Heart left ventricle (tissue), 16 donors: ENCODE data around the gene MRC1. TPM values are rescaled to one million over a fixed set of nuclear protein-coding genes. Genes with fewer than 3 reads are reported as not detected.

Source experiments
- ATAC-seq, 4 donors: fragments of 200-7000 bp; cut with Tn5 transposase; one replicate each; pipeline ENCODE4 v1.9.1; 2020 to 2022; ENCODE audit warnings: moderate library complexity in 4 of 4, mild to moderate bottlenecking in 3 of 4, moderate number of reproducible peaks in 1 of 4
- DNase-seq, 5 donors: peaks; one replicate each; pipeline ENCODE4 v3.0.0-alpha.2; 2020
- H3K27ac ChIP-seq, 12 donors: fragments of 200-600 bp; sonication (generic) in 4 of 12; one replicate each; pipeline versions ENCODE4 v1.5.0 to v1.8.0; 2016 to 2022; ENCODE audit warnings: mild to moderate bottlenecking in 2 of 12
- H3K27me3 ChIP-seq, 9 donors: fragments of 200-600 bp; sonication (generic) in 2 of 9; one replicate each; pipeline versions ENCODE4 v1.5.1 to v1.8.0; 2016 to 2022; ENCODE audit warnings: mild to moderate bottlenecking in 3 of 9
- H3K36me3 ChIP-seq, 9 donors: fragments of 200-600 bp; sonication (generic) in 2 of 9; one replicate each; pipeline versions ENCODE4 v1.5.0 to v1.8.0; 2018 to 2022; ENCODE audit warnings: mild to moderate bottlenecking in 2 of 9
- H3K4me1 ChIP-seq, 12 donors: fragments of 200-600 bp; sonication (generic) in 4 of 12; one replicate each; pipeline versions ENCODE4 v1.5.0 to v1.8.0; 2016 to 2022; ENCODE audit warnings: mild to moderate bottlenecking in 3 of 12
- H3K4me3 ChIP-seq, 12 donors: fragments of 200-600 bp; sonication (generic) in 4 of 12; one replicate each; pipeline versions ENCODE4 v1.5.0 to v1.8.0; 2017 to 2022; ENCODE audit warnings: mild to moderate bottlenecking in 9 of 12, moderate library complexity in 4 of 12
- H3K9me3 ChIP-seq, 12 donors: fragments of 200-600 bp; sonication (generic) in 4 of 12; one replicate each; pipeline versions ENCODE4 v1.5.0 to v1.8.0; 2016 to 2022; ENCODE audit warnings: mild to moderate bottlenecking in 1 of 12
- CTCF ChIP-seq, 12 donors: fragments of 200-600 bp; sonication (generic) in 4 of 12; IDR thresholded peaks; one replicate each; pipeline versions ENCODE4 v1.5.0 to v1.8.0; 2018 to 2022; ENCODE audit warnings: antibody characterized with exemption in 12 of 12, mild to moderate bottlenecking in 5 of 12
- POLR2A ChIP-seq, 2 donors: fragments of 450-650 bp; IDR thresholded peaks; one replicate each; pipeline ENCODE4 v1.6.1; 2017; ENCODE audit warnings: antibody characterized with exemption in 2 of 2, mild to moderate bottlenecking in 2 of 2, moderate library complexity in 2 of 2
- WGBS, 4 donors: extraction: QIAGEN DNeasy Blood & Tissue Kit in 2 of 4; methylation state at CpG; one replicate each; pipeline versions ENCODE4 v1.1.5 to v1.1.7; 2013 to 2018; 5-methylcytosine and 5-hydroxymethylcytosine counted together
- intact Hi-C, 10 donors: fragments of 100-400 bp; cut with DNase I; formaldehyde crosslinking; loops; one replicate each; pipeline versions ENCODE4 v1.11.1 to v1.14.2; 2022
- polyA plus RNA-seq, 2 donors: library from polyadenylated mRNA; stranded (reverse); fragments of 200-250 nt; gene quantifications; one replicate each; pipeline ENCODE4 v1.2.3, GENCODE V29; 2013
- total RNA-seq, 9 donors: library from RNA; depleted of rRNA in 2 of 9; stranded (reverse); fragments of >200 nt in 2 of 9; fragmentation: NEBNext Ultra II Directional in 3 of 9; extraction: Animal tissue kit (Norgen Biotek cat#: 25700) in 3 of 9; gene quantifications; one replicate each; pipeline versions ENCODE4 v1.1.0 to v1.2.4, GENCODE V29; 2016 to 2023
- donor health status: ischemic (EF 13 %, LVEDD 7.1; RV severe dilation, severe dysfunction).
- donor health status: healthy with polysubstance abuse.
- donor health status: DM: no; HTN: yes; CAD: no.
- donor health status: DM: no; HTN: no; CAD: no.
- donor health status: ischemic (EF 25% LVEDD 6.9; RV normal size, moderate dysfunction).
- donor health status: ischemic (EF 25% LVEDD 5.7; RV mildly dilated, moderate dysfunction).
- donor health status: healthy.
- donor health status: DM: yes; HTN: yes; CAD: no.
- donor health status: ischemic (EF 35%, LVEDD 5.7; RV mildly dilated, moderate dysfunction).
- donor health status: nonischemic (EF 11% LVEDD 7.7; RV severe dilation, severe dysfunction).
- donor health status: DM: yes; HTN: yes; CAD: no.
- donor health status: PGD.
- donor health status: ischemic (EF 29% LVEDD 5.4; RV normal size, mild dysfunction).
- donor health status: nonischemic (EF 23%, LVEDD 6.1; RV moderate dilation, normal function).

The MRC1 gene
- total and polyA plus RNA-seq, 11 donors, result 3.1 to 144 (median 9.7) TPM

- H3K4me3 ChIP-seq, result no peak overlapping the region
- ATAC-seq (no peak), DNase-seq (no peak)
- peaks cover 0 to 25% (median 2%) of the 10 kb centered on the region in 12 donors for H3K4me1 ChIP-seq
- peak overlapping the region in 1 of 12 donors; percentile 38 for H3K27ac ChIP-seq
- peaks cover 0 to 26% (median 0%) of the 10 kb centered on the region in 9 donors for H3K36me3 ChIP-seq
- intact Hi-C loops, result no loop called here
- 83 to 89% (median 87%) methylated on average over 6 of the region's 6 CpGs for WGBS, 4 donors
- H3K9me3 ChIP-seq, result no peaks in the 10 kb centered on the region
- H3K27me3 ChIP-seq, result no peaks in the 10 kb centered on the region
- no peak for TF ChIP-seq POLR2A (IDR thresholded peaks at IDR 0.05)
- no peak for TF ChIP-seq CTCF (IDR thresholded peaks at IDR 0.05)
Measured at GRCh38 chr10:17831896-17832295, 22.7 kb downstream of the MRC1 start.

GRCh38 chr10:17833656-17834055 is 24.5 kb downstream of the MRC1 start:
- intact Hi-C loops, result no loop called here
- WGBS, 4 donors, result 71 to 81% (median 76%) methylated on average over 6 of the region's 6 CpGs
- no peaks in the 10 kb centered on the region for H3K27me3 ChIP-seq

GRCh38 chr10:17835688-17836087 is 26.5 kb downstream of the MRC1 start:
- intact Hi-C loops, result no loop called here
- no peaks in the 10 kb centered on the region for H3K9me3 ChIP-seq
- DNase-seq (no peak), ATAC-seq (no peak)
- no peak overlapping the region for H3K27ac ChIP-seq
- 45 to 65% (median 61%) methylated on average over 1 of the region's 1 CpG for WGBS, 4 donors
- H3K4me1 ChIP-seq, result peaks cover 0 to 39% (median 5%) of the 10 kb centered on the region in 12 donors
- no peak overlapping the region for H3K4me3 ChIP-seq
- TF ChIP-seq POLR2A (IDR thresholded peaks at IDR 0.05), result no peak
- no peaks in the 10 kb centered on the region for H3K27me3 ChIP-seq
- H3K36me3 ChIP-seq, result peaks cover 0 to 21% (median 0%) of the 10 kb centered on the region in 9 donors

More at GRCh38 chr10:17833656-17834055, 24.5 kb downstream of the MRC1 start:
- DNase-seq, result no peak
- Histone ChIP-seq H3K9me3 (no peaks in the 10 kb centered on the region), H3K4me1 (peaks cover 0 to 39% (median 5%) of the 10 kb centered on the region in 12 donors), H3K27ac (no peak overlapping the region), H3K36me3 (peaks cover 0 to 21% (median 0%) of the 10 kb centered on the region in 9 donors), H3K4me3 (no peak overlapping the region)
- TF ChIP-seq POLR2A (IDR thresholded peaks at IDR 0.05) (no peak), CTCF (IDR thresholded peaks at IDR 0.05) (no peak)
- no peak for ATAC-seq

- Histone ChIP-seq H3K36me3 (peaks cover 0 to 21% (median 0%) of the 10 kb centered on the region in 9 donors), H3K4me3 (peak overlapping the region in 10 of 12 donors; percentile 5 to 37 (median 24)), H3K27me3 (no peaks in the 10 kb centered on the region), H3K4me1 (peaks cover 0 to 41% (median 5%) of the 10 kb centered on the region in 12 donors), H3K27ac (peak overlapping the region in 1 of 12 donors; percentile 74), H3K9me3 (no peaks in the 10 kb centered on the region)
- DNase-seq, result peak in 4 of 5 donors; percentile 24 to 33 (median 26)
- TF ChIP-seq POLR2A (IDR thresholded peaks at IDR 0.05), result no peak
- no peak for TF ChIP-seq CTCF (IDR thresholded peaks at IDR 0.05)
- ATAC-seq, result peak in 3 of 4 donors; percentile 62 to 80 (median 71)
- 1 to 4% (median 1%) methylated on average over 8 of the region's 8 CpGs for WGBS, 4 donors
- intact Hi-C loops, result no loop called here
Measured at GRCh38 chr10:17836942-17837341, 27.8 kb downstream of the MRC1 start.
